DMS153 treated with DMSO at 0.1 percent for 48 hours (cell line): ENCODE data around the gene TPCN1.

ENCODE experiments used
- DNase-seq: peaks from one replicate; lab custom pipeline; 2025; ENCODE audit not compliant: unreplicated experiment; lab: John Stamatoyannopoulos, UW

TPCN1 gene

GRCh38 chr12:113302466-113302865 is 81.2 kb downstream of the TPCN1 start:
- DNase-seq, result no peak

GRCh38 chr12:113302886-113303640 is 81.8 kb downstream of the TPCN1 start:
- DNase-seq, result peak; percentile 36

GRCh38 chr12:113305281-113305856 is 84.1 kb downstream of the TPCN1 start:
- DNase-seq, result no peak

- no peak for DNase-seq
Observed at GRCh38 chr12:113306382-113306781, 85.1 kb downstream of the TPCN1 start.

- no peak for DNase-seq
Observed at GRCh38 chr12:113310489-113310888, 89.2 kb downstream of the TPCN1 start.

- no peak for DNase-seq
Observed at GRCh38 chr12:113314121-113314529, 92.9 kb downstream of the TPCN1 start.

GRCh38 chr12:113315358-113315757 is 94.1 kb downstream of the TPCN1 start:
- no peak for DNase-seq

GRCh38 chr12:113316155-113316554 is 94.9 kb downstream of the TPCN1 start:
- DNase-seq, result no peak

- DNase-seq, result no peak
Observed at GRCh38 chr12:113317122-113317521, 95.9 kb downstream of the TPCN1 start.

- DNase-seq, result no peak
Observed at GRCh38 chr12:113318046-113318656, 96.9 kb downstream of the TPCN1 start.

- DNase-seq, result no peak
Observed at GRCh38 chr12:113318900-113319628, 97.8 kb downstream of the TPCN1 start.

GRCh38 chr12:113320401-113320800 is 99.1 kb downstream of the TPCN1 start:
- DNase-seq, result no peak

- no peak for DNase-seq
Observed at GRCh38 chr12:113322343-113322742, 101.1 kb downstream of the TPCN1 start.

- no peak for DNase-seq
Observed at GRCh38 chr12:113325916-113326315, 104.7 kb downstream of the TPCN1 start.

- DNase-seq, result no peak
Observed at GRCh38 chr12:113326775-113327395, 105.6 kb downstream of the TPCN1 start.

- no peak for DNase-seq
Observed at GRCh38 chr12:113328368-113328889, 107.2 kb downstream of the TPCN1 start.

- no peak for DNase-seq
Observed at GRCh38 chr12:113329022-113329790, 107.9 kb downstream of the TPCN1 start.

GRCh38 chr12:113329791-113330417 is 108.6 kb downstream of the TPCN1 start:
- DNase-seq, result no peak

- DNase-seq, result no peak
Observed at GRCh38 chr12:113330505-113330904, 109.2 kb downstream of the TPCN1 start.
